Measurements from ENCODE around the gene FBXL14.

FBXL14 gene, protein sequence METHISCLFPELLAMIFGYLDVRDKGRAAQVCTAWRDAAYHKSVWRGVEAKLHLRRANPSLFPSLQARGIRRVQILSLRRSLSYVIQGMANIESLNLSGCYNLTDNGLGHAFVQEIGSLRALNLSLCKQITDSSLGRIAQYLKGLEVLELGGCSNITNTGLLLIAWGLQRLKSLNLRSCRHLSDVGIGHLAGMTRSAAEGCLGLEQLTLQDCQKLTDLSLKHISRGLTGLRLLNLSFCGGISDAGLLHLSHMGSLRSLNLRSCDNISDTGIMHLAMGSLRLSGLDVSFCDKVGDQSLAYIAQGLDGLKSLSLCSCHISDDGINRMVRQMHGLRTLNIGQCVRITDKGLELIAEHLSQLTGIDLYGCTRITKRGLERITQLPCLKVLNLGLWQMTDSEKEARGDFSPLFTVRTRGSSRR

DNA sequence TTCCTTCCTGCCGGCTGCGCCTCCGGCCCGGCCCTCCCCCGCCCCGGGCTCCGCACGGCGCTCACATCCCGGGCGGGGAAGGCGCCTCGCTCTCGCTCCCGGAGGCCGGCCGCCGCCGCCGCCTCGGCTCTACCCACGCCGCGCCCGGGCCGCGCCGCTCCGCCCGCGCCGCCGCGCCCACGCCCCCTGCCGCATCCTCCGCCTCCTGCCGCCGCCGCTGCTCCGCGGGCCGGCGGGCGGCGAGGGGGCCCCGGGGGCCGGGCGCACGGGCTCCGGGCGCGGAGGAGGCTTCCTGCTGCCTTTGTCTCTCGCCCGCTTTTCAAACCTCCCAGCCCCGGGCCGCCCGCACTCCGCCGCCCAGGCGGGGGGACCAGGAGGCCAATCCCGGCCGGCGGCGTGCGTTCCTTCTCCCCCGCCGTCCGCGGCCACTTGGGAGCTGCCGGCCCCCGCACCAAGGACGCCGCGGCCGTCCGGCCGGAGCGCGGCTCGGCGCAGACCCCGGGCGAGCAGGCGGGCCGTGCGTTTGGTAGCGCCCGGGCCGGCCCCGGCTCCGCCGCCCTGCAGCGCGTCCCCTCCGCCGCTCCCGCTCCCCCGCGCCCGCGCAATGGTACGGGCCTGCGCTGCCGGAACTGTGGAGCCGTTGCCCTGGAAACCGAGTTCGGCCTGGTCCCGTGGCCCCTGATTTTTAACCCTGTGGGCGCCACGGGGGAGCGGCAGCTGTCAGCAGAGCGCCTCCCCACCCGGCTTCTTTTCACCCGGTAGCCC is at the start of gene FBXL14:
Gene FBXL14 (minus strand): TSS at position 321 of the 765 bp plus-strand sequence. CDS start 515 bp downstream, outside the sequence.
- peak; percentile 86 to 96 (median 93) for DNase-seq

DNA sequence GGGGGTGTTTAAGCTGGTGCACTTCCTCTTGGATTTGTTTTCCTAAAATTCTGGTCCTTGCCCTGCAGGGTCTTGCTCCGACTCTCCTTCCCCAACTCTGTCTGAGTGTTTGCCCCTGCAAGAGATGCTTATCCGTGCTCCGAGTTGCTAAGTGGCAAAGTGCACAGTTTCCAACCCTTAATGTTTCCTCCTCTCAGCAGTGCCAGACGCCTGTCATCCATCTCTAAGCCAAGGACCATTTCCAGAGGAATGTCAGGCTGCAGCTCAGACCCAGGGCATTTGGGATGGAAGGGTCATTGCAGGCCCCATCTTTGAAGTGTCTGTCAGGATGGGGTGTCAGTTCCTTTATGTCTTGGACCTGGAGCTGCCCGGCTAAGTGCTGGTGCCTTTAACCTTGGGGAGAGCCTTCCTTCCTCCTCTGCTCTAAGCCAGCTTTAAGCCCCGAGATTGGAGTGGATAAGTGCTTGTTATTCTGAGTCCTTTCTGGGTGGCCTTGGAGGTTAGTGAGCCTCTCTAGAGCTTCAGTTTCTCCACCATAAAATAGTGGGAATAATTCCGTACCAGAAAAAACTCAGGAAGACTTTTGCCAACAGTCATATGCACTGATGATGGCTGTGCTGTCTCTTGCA is 49.6 kb upstream of the FBXL14 start:
- DNase-seq, result peak in 2 of 3 experiments; percentile 57 to 60

DNA sequence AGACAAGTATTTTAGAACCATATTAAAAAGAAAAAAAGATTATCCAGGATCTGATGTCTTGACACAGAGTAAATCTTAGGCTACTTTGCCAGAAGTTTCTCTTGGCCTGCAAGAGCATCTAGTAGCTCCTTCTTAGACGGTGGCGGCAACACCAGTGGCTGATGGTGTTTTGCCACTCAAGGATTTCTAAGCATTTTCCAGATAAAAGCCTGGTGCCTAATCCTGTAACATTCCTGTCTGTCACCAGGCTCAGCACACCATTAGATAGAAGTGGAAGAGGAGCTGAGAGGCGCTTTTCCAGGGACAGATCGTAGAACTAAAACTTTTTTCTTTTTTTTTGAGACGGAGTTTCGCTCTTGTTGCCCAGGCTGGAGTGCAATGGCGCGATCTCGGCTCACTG is 48.7 kb upstream of the FBXL14 start:
- no peak for DNase-seq

DNA sequence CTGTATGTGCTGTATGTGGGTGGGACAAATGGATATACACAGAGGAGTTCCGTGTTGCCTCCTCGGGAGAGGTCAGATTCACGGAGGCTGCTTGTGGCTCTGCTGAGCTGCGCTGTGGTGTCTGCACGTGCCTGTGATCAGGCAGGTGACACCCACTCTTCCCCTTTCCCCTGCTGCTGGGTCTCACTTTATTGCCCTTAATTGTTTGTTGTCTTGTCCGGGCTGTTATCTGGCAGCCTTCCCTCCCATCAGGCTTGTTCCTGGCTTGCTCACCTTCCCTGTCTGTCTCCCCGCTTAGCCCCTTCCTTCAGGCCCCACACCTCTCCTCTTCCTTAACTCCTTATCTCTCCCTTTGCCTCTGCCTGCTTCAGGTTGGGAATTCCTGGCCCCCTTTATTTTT is 48.1 kb upstream of the FBXL14 start:
- peak in 2 of 3 experiments; percentile 40 to 70 for DNase-seq

DNA sequence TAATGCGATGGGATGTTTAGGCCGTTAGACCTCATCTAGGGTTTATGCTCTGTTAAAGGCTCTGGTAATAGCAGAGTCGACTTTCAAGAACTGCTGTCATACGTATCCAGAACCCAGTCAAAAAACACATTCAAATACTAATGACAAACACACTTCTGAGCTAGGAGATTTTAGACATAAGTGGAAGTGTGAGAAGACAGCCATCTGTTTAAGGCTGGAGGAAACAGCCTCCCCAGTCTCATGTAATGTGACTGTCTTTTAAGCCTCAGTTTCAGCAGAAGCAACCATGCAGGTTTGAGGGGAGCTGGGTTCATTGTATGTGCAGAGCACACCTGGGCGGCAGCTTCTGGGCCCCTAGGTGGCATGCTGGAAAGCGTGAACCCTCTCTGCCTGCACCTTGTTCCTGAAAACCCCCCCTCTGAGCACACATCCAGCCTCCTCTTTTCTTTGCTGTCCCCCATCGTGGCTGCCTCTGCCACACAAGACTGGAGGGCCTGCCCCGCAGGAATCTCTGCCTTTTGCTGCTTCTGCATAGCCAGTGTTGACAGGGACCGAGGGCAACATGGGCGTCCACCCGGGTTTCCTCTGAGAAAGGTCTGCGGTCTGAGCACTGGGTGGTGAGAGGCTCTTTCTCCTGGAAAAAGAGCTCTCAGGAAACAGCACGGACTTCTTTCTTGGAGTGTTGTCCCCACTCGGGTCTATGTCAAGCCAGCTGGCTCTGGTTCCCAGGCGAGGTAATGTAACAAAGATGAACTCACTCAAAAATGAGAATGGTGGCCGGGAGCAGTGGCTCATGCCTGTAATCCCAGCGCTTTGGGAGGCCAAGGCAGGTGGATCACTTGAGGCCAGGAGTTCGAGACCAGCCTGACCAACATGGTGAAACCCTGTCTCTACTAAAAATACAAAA is 46.2 kb upstream of the FBXL14 start:
- DNase-seq, result no peak

DNA sequence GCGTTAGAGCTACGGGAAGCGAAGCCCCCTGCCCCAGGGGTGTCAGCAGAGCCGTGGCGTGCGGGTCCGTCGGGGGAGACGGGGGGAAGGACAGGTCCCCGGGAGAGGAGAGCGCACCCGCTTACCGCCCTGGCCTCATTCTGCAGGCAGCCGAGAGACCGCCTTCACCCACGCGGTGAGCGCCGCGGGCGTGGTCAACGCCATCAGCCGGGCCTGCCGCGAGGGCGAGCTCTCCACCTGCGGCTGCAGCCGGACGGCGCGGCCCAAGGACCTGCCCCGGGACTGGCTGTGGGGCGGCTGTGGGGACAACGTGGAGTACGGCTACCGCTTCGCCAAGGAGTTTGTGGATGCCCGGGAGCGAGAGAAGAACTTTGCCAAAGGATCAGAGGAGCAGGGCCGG is 45.2 kb upstream of the FBXL14 start:
- DNase-seq, result no peak

DNA sequence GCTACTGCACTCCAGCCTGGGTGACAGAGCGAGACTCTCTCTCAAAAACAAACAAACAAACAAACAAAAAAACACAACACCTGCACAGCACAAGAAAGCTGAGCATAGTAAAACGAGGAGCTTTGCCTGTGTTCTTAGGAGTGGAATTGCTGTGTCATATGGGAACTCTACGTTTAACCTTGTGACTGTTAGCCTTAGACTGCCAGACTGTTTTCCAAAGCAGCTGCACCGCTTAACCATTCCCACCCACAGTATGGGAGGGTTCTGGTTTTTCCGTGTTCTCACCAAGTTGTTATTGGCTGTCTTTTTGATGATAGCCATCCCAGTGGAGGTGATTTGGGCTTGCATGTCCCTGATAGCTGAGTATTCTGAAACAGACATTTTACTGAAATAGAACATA is 43.8 kb upstream of the FBXL14 start:
- no peak for DNase-seq

DNA sequence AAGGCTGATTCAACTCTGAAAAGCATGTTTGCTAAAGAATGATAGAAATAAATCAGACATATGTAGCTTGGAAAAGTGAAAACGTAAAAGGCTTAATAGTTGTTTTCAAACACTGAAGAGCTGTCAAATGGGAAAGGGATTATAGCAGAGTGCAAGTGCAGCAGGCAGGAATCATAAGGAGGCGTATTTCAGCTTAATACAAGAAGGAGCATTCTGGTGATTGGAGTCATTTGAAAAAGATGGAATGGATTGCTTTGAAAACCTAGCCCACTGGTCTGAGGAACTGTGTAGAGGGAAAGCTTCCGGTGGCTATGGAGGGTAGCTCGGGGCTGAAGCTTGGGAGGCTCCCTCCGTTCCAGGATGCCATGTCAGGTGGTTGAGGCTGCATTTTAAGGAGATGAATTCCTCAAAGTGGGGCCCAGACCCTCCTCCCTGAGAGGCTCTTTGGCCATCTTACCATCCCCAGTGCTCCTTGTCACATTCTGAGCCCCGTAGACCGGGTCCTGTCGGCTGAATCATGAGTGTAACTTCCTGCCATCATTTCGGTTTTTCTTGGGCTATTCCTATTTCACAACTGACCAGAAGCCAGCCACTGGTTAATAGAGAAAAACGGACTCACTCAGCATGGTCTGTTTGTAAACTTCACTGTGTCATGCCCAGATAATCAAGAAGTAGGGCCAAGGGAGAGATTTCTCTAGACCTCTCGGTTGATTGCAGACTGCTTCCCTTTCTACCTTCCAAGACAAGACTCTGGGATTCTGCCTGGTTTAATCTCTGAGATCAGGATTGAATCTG is 41.1 kb upstream of the FBXL14 start:
- DNase-seq, result no peak

DNA sequence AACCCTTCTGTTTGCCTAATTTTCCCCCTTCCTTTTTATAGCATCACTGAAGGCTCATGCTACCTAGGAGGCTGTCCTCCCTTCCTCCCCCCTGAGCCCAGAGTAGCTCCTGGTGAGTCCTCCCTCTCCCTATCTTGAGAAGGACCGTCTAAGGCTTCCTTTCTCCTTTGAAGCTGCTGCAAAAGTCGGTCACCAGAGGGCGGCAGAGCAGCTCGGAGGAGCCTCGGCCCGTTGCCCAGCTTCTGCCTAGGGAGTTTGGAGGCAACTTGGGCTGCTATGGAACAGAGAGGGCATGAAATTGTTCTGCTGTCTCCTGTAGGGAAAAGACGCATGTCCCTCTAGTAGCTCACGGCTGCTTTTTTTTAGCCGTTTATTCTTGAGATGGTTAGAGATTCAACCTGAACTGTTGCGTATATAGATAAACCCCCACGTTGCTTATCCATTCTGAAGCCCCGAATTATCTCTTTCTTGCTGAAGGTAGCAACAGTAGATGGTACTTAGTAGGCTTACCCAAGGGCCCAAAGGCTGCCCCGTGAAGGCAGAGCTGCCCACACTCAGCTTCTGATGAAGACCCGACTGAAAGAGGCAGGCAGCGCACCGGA is 40.3 kb upstream of the FBXL14 start:
- peak; percentile 64 to 81 (median 66) for DNase-seq

DNA sequence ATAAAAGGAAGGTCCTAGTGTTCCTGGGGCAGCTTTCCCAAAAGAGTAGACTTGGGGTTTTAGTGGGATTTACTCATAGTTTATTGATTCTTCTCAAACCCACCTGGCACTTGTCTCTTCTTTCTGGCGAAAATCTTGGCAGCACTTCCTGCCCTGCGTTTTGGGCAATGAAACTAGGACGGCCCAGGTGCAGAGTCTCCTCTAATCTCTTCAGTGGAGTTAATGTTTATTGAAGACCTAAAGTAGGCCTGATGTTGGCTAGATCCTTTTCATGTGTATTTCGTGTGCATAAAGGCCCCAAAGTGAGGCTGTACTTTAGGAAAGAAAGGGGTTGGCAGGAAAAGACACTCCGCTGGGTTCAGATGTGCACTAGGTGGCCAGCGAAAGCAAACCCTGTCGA is 39.8 kb upstream of the FBXL14 start:
- DNase-seq, result no peak

DNA sequence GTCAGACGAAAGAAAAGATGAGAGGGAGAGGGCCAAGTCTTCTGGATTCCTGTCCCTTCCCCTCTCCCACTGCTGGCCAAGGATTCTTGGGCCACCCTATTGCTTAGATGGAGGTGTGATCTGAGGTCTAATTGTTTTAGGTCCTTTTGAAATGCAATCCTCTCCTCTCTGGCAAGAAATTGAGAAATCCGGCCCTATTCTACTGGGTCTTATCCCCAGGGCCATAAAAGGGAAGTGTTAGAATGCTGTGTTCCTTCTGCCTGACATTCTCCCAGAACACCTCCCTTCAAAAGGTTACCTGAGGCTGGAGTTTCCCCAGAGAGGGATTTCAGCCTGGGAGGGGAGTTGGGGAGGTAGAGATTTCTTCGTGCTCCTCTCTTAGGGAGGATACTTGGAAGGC is 39.1 kb upstream of the FBXL14 start:
- no peak for DNase-seq

DNA sequence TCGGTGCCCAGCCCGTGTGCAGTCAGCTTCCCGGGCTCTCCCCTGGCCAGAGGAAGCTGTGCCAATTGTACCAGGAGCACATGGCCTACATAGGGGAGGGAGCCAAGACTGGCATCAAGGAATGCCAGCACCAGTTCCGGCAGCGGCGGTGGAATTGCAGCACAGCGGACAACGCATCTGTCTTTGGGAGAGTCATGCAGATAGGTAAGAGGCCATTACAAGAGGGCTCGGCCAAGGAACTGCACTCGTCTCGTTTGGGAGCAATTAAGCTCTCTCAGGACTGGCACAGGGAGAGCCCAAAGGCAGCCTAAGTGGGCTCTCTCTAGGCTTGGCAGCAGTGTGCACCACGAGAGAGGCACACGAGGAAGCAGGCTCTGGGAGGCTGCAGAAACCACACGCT is 38.3 kb upstream of the FBXL14 start:
- DNase-seq, result no peak

DNA sequence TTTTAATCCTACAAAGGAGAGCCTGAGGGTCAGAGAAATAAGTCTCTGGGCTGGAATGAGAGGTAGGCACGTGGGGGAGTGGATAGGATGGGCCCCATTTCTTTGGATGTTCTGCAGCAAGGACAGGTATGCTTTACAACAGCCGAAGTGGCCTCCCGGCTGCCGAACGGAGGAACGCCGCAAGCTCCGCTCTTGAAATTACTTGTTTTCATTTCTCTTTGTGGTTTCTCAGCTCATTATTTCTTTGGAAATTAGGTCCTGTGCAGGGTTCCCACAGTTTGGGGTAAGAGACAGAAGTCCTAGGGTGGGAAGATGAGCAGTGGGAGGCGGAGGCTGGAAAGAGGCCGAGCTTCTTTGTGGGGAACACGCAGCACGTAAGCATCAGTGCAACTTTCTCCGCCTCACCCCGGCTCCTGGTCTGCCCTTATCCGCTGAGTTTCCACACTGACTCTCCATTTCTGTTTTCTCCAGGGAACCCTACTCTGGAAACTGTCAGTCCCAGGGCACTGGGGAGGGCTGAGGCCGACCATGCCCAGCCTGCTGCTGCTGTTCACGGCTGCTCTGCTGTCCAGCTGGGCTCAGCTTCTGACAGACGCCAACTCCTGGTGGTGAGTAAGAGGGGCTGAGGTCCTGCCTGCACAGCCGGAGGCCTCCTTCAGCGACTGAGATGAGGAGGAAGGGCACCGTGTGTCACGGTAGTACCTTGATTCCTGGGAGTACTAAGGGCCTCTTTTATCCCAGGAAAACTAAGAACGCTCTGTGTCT is 36.6 kb upstream of the FBXL14 start:
- no peak for DNase-seq

DNA sequence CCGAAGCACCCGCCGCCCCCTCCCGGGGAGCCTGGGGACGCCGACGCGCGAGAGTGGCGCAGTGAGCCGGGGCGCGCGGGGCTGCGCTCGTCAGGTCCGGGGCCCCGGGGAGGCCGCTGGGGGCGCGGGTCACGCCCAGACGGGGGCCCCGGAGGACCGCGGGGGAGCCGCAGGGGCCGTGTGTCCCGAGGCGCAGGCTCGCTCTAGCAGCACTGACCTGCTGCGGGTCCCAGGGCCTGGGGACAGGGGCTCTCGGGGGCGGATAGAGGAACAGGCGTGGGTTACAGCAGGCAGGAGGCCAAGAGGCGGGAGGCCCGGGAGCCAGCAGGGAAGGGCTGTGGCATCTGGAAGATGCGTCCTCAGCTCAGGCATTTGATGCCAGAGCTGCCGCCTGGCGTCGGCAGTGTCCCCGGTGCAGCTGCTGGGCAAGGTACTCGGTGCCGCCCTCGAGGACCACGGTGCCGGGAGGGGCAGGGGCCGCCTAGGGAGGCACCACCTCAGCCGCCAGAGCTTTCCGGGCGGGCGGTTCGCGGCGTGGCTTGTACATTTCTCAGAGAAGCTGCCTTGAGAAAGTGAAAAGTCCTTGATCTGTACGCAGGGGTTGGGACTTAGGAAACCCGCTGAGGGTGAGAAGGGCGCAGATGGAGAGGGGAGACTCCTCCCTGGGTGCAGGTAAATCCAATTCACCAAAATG is 35.9 kb upstream of the FBXL14 start:
- peak; percentile 22 to 83 (median 83) for DNase-seq

DNA sequence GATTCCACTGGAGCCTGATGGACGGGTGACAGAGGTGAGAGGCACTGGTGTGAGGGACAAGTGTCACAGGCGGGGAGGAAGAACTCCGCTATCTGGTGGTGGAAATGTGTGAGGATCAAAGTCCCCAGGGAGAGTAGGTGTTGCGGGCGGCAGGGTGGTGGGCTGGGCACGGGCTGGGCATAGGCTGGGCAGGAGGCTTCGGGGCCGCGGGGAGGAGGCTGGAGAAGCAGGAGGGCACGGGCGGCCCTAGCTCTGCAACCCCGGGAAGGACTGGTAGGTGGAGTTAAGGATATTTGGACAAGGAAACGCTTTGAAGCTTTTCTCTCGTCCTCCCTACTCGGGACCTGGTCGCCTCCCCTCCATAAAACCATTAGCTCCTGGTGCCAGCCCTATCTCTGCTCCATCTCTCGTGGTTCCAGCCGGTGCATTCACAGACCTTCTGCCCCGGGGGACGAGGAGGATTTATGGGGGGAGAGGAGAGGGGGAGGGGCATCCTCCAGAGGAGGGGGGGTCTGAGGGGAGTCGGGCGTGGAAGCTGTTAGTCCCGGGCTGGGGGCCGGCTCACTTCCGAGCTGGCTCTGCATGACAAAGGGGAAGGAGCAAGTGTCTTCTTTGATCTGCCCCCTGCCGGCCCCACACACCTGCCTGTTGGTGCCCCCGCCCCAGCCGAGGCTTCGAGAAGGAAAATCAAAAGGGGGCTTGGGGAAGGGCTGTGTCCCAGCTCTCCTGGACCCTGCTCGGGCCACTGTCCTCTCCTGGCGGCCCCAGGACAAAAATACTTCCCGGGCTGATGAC is 35.2 kb upstream of the FBXL14 start:
- DNase-seq, result peak in 2 of 3 experiments; percentile 70 to 80

DNA sequence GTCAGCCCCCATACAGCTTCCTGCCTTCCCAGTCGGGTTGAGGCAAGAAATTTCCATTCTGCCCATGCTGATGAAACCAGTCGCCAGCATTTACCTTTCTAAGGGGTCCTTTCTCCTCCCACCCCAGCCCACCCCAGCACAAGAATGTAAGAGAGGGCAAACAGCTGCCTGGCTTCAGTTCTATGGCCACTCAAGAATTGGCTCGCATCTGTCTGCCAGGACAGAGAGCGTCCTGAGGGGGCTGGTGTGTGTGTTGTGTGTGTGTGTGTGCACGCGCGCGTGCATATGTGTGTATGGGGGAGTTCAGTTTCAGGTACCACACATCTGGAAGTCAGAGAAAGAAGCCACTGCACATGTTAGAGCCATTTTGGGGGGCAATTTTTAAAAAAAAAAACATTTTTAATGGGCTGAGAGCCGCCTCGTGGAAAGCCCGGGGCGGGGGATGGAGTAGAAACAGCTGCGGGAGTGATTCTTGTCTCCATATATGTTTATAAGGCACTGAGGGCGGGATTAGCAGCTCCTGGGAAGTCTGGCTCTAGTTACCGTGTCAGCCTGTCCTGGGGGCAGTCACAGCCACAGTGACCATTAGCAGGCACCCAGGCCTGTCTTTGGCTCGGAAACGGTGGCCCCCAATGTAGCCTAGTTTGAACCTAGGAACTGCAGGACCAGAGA is 34.4 kb upstream of the FBXL14 start, which contains the start of gene WNT5B:
Gene WNT5B (plus strand): TSS at position 566 of the 672 bp plus-strand sequence. CDS start 2,124 bp downstream, outside the sequence.
- no peak for DNase-seq

DNA sequence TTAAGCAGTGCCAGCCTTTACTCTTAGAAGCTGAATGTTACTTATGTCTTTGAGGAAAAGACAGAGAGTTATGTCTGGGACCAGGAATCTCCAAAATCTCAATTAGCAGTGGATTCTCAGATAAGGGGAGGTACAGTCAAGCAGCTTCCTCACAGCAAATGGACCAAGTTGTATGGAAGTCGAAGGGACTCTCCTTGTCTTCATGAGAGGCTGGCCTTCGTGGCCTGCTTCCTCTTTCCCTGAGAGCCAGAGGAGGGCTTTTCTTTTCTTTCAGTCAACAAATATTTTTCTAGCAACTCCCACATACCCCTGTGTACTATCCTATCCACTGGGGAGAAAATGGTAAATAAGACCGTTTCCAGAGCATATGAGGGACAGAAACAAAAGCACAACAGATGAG is 28.0 kb upstream of the FBXL14 start:
- no peak for DNase-seq

DNA sequence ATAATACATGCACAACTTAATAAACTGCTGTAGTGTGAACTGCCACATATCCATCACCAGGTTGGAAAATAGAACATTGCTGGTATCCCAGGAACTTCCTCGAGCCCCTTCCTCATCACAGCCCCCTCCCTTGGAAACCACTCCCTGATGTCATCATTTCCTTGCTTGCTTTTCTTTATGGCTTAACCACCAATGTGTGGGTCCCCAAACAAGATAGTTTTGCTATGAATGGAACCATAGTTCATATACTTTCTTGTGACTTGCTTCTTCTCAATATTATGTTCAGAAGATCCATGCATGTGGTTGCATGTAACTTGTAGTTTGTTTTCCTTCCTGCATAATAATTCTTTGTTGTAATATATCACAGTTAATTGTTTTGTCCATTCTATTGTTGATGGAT is 25.7 kb upstream of the FBXL14 start:
- DNase-seq, result no peak

Data from NCI-H1417 (cell line).